Neuronal stem cell (in vitro differentiated cells): ENCODE data around the gene KRTAP12-4.
A peak's percentile ranks its signal among the peaks of the same experiment; 100 is the strongest.
"Not testable (repeated sequence)": the region's sequence is repeated elsewhere in the genome, so short reads cannot be mapped to it uniquely, and the experiment has no call there.

Source experiments
- DNase-seq: peaks from one replicate; pipeline ENCODE4 v3.0.0-alpha.2; 2013; ENCODE audit warnings: low spot score
- H2AFZ ChIP-seq: one replicate; pipeline ENCODE4 v1.6.1; 2013; ENCODE audit warnings: mild to moderate bottlenecking, low read length, inconsistent platforms
- H2AK5ac ChIP-seq: 2 replicates; pipeline ENCODE4 v1.6.1; 2013; ENCODE audit warnings: low read depth, mild to moderate bottlenecking, inconsistent platforms, low read length, moderate library complexity, mixed read lengths
- H2BK120ac ChIP-seq: 2 replicates; pipeline ENCODE4 v1.6.1; 2013; ENCODE audit warnings: low read depth, mild to moderate bottlenecking, inconsistent platforms, low read length, moderate library complexity, mixed read lengths
- H2BK12ac ChIP-seq: one replicate; pipeline ENCODE4 v1.6.1; 2013; ENCODE audit warnings: low read length, inconsistent platforms
- H2BK15ac ChIP-seq: 2 replicates; pipeline ENCODE4 v1.6.1; 2013; ENCODE audit warnings: mild to moderate bottlenecking, low read length, inconsistent platforms, mixed read lengths
- H2BK5ac ChIP-seq: one replicate; pipeline ENCODE4 v1.6.1; 2013; ENCODE audit warnings: inconsistent platforms, mild to moderate bottlenecking, low read length, moderate library complexity
- H3K14ac ChIP-seq: one replicate; pipeline ENCODE4 v1.6.1; 2013; ENCODE audit warnings: low read length, inconsistent platforms
- H3K18ac ChIP-seq: 2 replicates; pipeline ENCODE4 v1.6.1; 2013; ENCODE audit warnings: low read length, inconsistent platforms
- H3K23ac ChIP-seq: 2 replicates; pipeline ENCODE4 v1.6.1; 2013; ENCODE audit warnings: low read depth, mild to moderate bottlenecking, mixed read lengths, low read length, inconsistent platforms; ENCODE audit not compliant: poor library complexity
- H3K27ac ChIP-seq: replicated peaks from 3 replicates; pipeline ENCODE4 v1.5.1; 2013; ENCODE audit warnings: low read length, inconsistent platforms
- H3K27me3 ChIP-seq, 3 experiments: 2 replicates each; pipeline ENCODE4 v1.6.1; 2013; ENCODE audit warnings: low read length in 3 of 3, mild to moderate bottlenecking in 2 of 3, inconsistent platforms in 1 of 3, low read depth in 1 of 3, mixed read lengths in 1 of 3, moderate library complexity in 1 of 3; ENCODE audit not compliant: control insufficient read depth in 3 of 3, insufficient read depth in 3 of 3
- H3K36me3 ChIP-seq, 2 donors: replicated peaks in 1 of 2; 2 replicates each; pipeline ENCODE4 v1.6.1; 2013; ENCODE audit warnings: low read length in 2 of 2; ENCODE audit not compliant: control insufficient read depth in 2 of 2, insufficient read depth in 2 of 2
- H3K4ac ChIP-seq: 2 replicates; pipeline ENCODE4 v1.6.1; 2013; ENCODE audit warnings: inconsistent platforms, mild to moderate bottlenecking, low read length, moderate library complexity
- H3K4me1 ChIP-seq, 2 donors: 1 replicate in 1 of 2; 2 replicates in 1 of 2; pipeline ENCODE4 v1.6.1; 2013; ENCODE audit warnings: low read length in 2 of 2, low read depth in 1 of 2; ENCODE audit not compliant: control insufficient read depth in 2 of 2, insufficient read depth in 1 of 2
- H3K4me2 ChIP-seq: one replicate; pipeline ENCODE4 v1.6.1; 2013; ENCODE audit warnings: mild to moderate bottlenecking, low read length, inconsistent platforms; ENCODE audit not compliant: insufficient read depth, poor library complexity, severe bottlenecking
- H3K4me3 ChIP-seq, 2 donors: 2 replicates each; pipeline ENCODE4 v1.5.1; 2013; ENCODE audit warnings: low read length in 2 of 2, mild to moderate bottlenecking in 2 of 2, inconsistent platforms in 1 of 2, moderate library complexity in 1 of 2
- H3K79me1 ChIP-seq: one replicate; pipeline ENCODE4 v1.6.1; 2013; ENCODE audit warnings: low read depth, mild to moderate bottlenecking, inconsistent platforms, low read length, moderate library complexity
- H3K9ac ChIP-seq: one replicate; pipeline ENCODE4 v1.6.1; 2013; ENCODE audit warnings: mild to moderate bottlenecking, low read depth, low read length, inconsistent platforms; ENCODE audit not compliant: poor library complexity
- H3K9me3 ChIP-seq, 2 donors: replicated peaks in 1 of 2; 2 replicates each; pipeline versions ENCODE3 to v1.6.1; 2013; ENCODE audit warnings: low read length in 2 of 2, mild to moderate bottlenecking in 2 of 2, inconsistent platforms in 1 of 2, low read depth in 1 of 2, mixed read lengths in 1 of 2, moderate library complexity in 1 of 2; ENCODE audit not compliant: control insufficient read depth in 2 of 2, insufficient read depth in 1 of 2
- H4K8ac ChIP-seq: one replicate; pipeline ENCODE4 v1.6.1; 2013; ENCODE audit warnings: low read depth, mild to moderate bottlenecking, inconsistent platforms, low read length, moderate library complexity
- H4K91ac ChIP-seq: one replicate; pipeline ENCODE4 v1.6.1; 2013; ENCODE audit warnings: low read length, low read depth, mild to moderate bottlenecking, inconsistent platforms; ENCODE audit not compliant: poor library complexity
- WGBS, 2 donors: extraction: QIAGEN DNeasy Blood & Tissue Kit; methylation state at CpG; one replicate each; pipeline ENCODE4 v1.1.7; 2013; ENCODE audit warnings: missing lambda C conversion rate in 2 of 2, mixed read lengths in 1 of 2; ENCODE audit not compliant: insufficient read length in 2 of 2, insufficient replicate concordance in 1 of 2; ENCODE audit errors: extremely low coverage in 2 of 2; 5-methylcytosine and 5-hydroxymethylcytosine counted together

KRTAP12-4 gene

DNA sequence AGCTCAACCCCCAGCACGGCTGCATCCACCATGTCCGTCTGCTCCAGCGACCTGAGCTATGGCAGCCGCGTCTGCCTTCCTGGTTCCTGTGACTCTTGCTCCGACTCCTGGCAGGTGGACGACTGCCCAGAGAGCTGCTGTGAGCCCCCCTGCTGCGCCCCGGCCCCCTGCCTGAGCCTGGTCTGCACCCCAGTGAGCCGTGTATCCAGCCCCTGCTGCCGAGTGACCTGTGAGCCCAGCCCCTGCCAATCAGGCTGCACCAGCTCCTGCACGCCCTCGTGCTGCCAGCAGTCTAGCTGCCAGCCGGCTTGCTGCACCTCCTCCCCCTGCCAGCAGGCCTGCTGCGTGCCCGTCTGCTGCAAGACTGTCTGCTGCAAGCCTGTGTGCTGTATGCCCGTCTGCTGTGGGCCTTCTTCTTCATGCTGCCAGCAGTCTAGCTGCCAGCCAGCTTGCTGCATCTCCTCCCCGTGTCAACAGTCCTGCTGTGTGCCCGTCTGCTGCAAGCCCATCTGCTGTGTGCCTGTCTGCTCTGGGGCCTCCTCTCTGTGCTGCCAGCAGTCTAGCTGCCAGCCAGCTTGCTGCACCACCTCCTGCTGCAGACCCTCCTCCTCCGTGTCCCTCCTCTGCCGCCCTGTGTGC is 42.8 kb upstream of the KRTAP12-4 start, which contains the start of gene KRTAP10-12:
Gene KRTAP10-12, plus strand, starts transcription at position 1 of the 639 bp plus-strand sequence. Its CDS starts 30 bp downstream, at position 31.
- peak within 1 kb of the TSS; percentile 45 for H2BK15ac ChIP-seq
- not testable (repeated sequence) for H2BK5ac ChIP-seq, H3K27ac ChIP-seq, H4K8ac ChIP-seq, DNase-seq, H3K79me1 ChIP-seq, H3K9me3 ChIP-seq, H3K4me2 ChIP-seq, H3K36me3 ChIP-seq, H3K4ac ChIP-seq, H3K4me3 ChIP-seq, H2BK12ac ChIP-seq, H2BK120ac ChIP-seq, H4K91ac ChIP-seq
- peak within 1 kb of the TSS; percentile 33 for H3K9ac ChIP-seq
- H3K14ac ChIP-seq, result peak within 1 kb of the TSS; percentile 59
- WGBS, 2 donors, result no CpG with 5 or more reads among the region's 21 CpGs
- peak within 1 kb of the TSS; percentile 8 for H2AK5ac ChIP-seq
- peak within 1 kb of the TSS; percentile 53 for H3K23ac ChIP-seq
- peak within 1 kb of the TSS; percentile 61 for H3K18ac ChIP-seq
- H2AFZ ChIP-seq, result peak within 1 kb of the TSS; percentile 43
- peaks cover 11 to 16% of the 10 kb centered on the region in 2 donors for H3K4me1 ChIP-seq
- peaks cover 0 to 47% (median 0%) of the 10 kb centered on the region in 3 experiments for H3K27me3 ChIP-seq

DNA sequence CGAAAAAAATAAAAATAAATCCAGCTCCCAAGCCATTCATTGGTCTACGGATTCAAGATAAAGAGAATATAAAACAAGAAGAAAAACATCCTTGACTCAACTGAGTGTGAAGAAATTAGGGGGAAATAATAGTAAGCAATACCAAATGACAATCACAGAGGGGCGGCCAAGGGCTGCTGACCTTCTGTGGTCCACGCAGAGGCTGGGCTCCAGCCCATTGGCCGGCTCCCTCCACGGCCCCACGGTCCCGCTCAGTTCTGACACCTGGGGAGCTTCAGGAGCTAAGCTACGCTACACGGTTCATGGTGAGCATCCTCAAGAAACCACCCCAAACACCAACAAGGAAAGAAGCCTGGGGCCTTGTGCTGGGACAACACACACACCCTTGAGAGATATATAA is 42.1 kb upstream of the KRTAP12-4 start:
- H4K91ac ChIP-seq, result no peak overlapping the region
- H3K27ac ChIP-seq, result no peak overlapping the region
- H3K23ac ChIP-seq, result no peak overlapping the region
- H3K14ac ChIP-seq, result no peak overlapping the region
- no peak overlapping the region for H2BK120ac ChIP-seq
- H3K27me3 ChIP-seq, result peaks cover 0 to 39% (median 0%) of the 10 kb centered on the region in 3 experiments
- H2AFZ ChIP-seq, result no peak overlapping the region
- no peak overlapping the region for H3K4me3 ChIP-seq
- no CpG with 5 or more reads among the region's 10 CpGs for WGBS, 2 donors
- H4K8ac ChIP-seq, result no peak overlapping the region
- no peak overlapping the region for H3K9ac ChIP-seq
- H3K9me3 ChIP-seq, result peaks cover 0 to 3% of the 10 kb centered on the region in 2 donors
- no peak overlapping the region for H3K4ac ChIP-seq
- no peak overlapping the region for H3K4me2 ChIP-seq
- H3K79me1 ChIP-seq, result no peaks in the 10 kb centered on the region
- no peak overlapping the region for H2BK5ac ChIP-seq
- H3K36me3 ChIP-seq, result no peaks in the 10 kb centered on the region
- H2BK15ac ChIP-seq, result no peak overlapping the region
- no peak overlapping the region for H2AK5ac ChIP-seq
- no peak overlapping the region for H2BK12ac ChIP-seq
- peaks cover 11 to 16% of the 10 kb centered on the region in 2 donors for H3K4me1 ChIP-seq
- no peak overlapping the region for H3K18ac ChIP-seq
- no peak for DNase-seq

DNA sequence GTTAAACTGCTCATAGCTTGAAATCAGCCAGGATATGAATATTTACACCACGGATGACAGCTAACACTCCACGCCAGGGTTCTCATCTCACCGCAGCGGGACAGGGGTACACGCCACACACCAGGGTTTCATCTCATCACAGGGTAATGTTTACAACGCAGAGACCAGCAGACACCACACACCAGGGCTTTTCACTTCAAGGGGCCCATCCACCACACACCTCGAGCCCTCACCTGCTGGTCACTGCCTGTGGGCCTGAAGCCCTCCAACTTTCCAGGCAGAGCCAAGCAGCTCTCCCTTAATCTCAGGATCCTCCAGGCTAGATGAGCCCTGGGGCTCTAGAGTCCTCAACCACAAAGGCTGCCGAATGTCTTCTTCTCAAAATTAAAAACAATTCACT is 41.2 kb upstream of the KRTAP12-4 start:
- no peak for DNase-seq
- H3K4me2 ChIP-seq, result no peak overlapping the region
- no peak overlapping the region for H2AFZ ChIP-seq
- H3K4ac ChIP-seq, result no peak overlapping the region
- no peaks in the 10 kb centered on the region for H3K79me1 ChIP-seq
- no peak overlapping the region for H3K23ac ChIP-seq
- WGBS, 2 donors, result no CpG with 5 or more reads among the region's 8 CpGs
- no peak overlapping the region for H2BK12ac ChIP-seq
- no peak overlapping the region for H3K4me3 ChIP-seq
- no peak overlapping the region for H4K8ac ChIP-seq
- no peak overlapping the region for H3K14ac ChIP-seq
- H2AK5ac ChIP-seq, result no peak overlapping the region
- no peak overlapping the region for H3K9ac ChIP-seq
- no peak overlapping the region for H2BK15ac ChIP-seq
- H3K9me3 ChIP-seq, result peaks cover 0 to 3% of the 10 kb centered on the region in 2 donors
- H3K18ac ChIP-seq, result no peak overlapping the region
- H4K91ac ChIP-seq, result no peak overlapping the region
- no peak overlapping the region for H3K27ac ChIP-seq
- H3K36me3 ChIP-seq, result no peaks in the 10 kb centered on the region
- no peak overlapping the region for H2BK120ac ChIP-seq
- peaks cover 0 to 33% (median 0%) of the 10 kb centered on the region in 3 experiments for H3K27me3 ChIP-seq
- no peak overlapping the region for H2BK5ac ChIP-seq
- H3K4me1 ChIP-seq, result peaks cover 11 to 16% of the 10 kb centered on the region in 2 donors

DNA sequence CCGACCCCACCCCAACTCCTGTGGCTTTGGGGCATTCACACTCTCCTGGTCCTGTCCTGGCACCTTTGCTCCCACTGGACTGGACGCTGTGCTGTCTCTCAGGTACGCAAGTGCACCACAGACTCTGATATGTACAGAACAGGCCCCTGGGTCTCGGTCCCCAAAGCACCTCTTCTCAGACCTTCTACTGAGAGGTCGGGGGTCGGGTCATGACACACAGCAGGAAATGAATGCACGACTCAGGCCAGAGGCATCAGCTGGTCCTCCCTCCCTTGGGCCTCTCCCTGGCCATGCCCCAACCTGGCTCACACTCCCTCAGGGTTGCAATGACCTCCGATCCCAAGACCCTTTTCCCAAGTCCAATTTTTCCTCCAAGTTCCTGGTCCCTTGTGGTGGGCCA is 40.7 kb upstream of the KRTAP12-4 start:
- no CpG with 5 or more reads among the region's 8 CpGs for WGBS, 2 donors
- H3K9me3 ChIP-seq, result peaks cover 0 to 3% of the 10 kb centered on the region in 2 donors
- no peak overlapping the region for H2BK120ac ChIP-seq
- H2AFZ ChIP-seq, result no peak overlapping the region
- no peak for DNase-seq
- H3K27ac ChIP-seq, result no peak overlapping the region
- H3K23ac ChIP-seq, result no peak overlapping the region
- peaks cover 7 to 14% of the 10 kb centered on the region in 2 donors for H3K4me1 ChIP-seq
- H3K18ac ChIP-seq, result no peak overlapping the region
- no peaks in the 10 kb centered on the region for H3K79me1 ChIP-seq
- H3K4me3 ChIP-seq, result no peak overlapping the region
- H3K36me3 ChIP-seq, result no peaks in the 10 kb centered on the region
- H2BK12ac ChIP-seq, result no peak overlapping the region
- H3K4ac ChIP-seq, result no peak overlapping the region
- no peak overlapping the region for H2BK15ac ChIP-seq
- peaks cover 0 to 29% (median 0%) of the 10 kb centered on the region in 3 experiments for H3K27me3 ChIP-seq
- no peak overlapping the region for H3K4me2 ChIP-seq
- H4K8ac ChIP-seq, result no peak overlapping the region
- no peak overlapping the region for H3K9ac ChIP-seq
- no peak overlapping the region for H2BK5ac ChIP-seq
- no peak overlapping the region for H2AK5ac ChIP-seq
- no peak overlapping the region for H3K14ac ChIP-seq
- H4K91ac ChIP-seq, result no peak overlapping the region
